Measurements from ENCODE around the gene ATAD1.

ATAD1 gene

GRCh38 chr10:87781545-87781944 is 36.5 kb downstream of the ATAD1 start:
- Histone ChIP-seq H3K9me3 (ENCODE audit: severe bottlenecking) (no peaks in the 10 kb centered on the region), H3K36me3 (ENCODE audit: low read depth) (peaks cover 88% of the 10 kb centered on the region), H3K4me1 (ENCODE audit: insufficient read depth, poor library complexity, severe bottlenecking) (peaks cover 11% of the 10 kb centered on the region), H3K4me3 (ENCODE audit: severe bottlenecking) (no peak overlapping the region), H3K27me3 (ENCODE audit: insufficient read depth, poor library complexity, severe bottlenecking) (no peaks in the 10 kb centered on the region), H3K27ac (ENCODE audit: poor library complexity, severe bottlenecking) (no peak overlapping the region)
- ATAC-seq (ENCODE audit: low read depth) (no peak), DNase-seq (ENCODE audit: low spot score) (no peak)
- TF ChIP-seq, protein P1, sequence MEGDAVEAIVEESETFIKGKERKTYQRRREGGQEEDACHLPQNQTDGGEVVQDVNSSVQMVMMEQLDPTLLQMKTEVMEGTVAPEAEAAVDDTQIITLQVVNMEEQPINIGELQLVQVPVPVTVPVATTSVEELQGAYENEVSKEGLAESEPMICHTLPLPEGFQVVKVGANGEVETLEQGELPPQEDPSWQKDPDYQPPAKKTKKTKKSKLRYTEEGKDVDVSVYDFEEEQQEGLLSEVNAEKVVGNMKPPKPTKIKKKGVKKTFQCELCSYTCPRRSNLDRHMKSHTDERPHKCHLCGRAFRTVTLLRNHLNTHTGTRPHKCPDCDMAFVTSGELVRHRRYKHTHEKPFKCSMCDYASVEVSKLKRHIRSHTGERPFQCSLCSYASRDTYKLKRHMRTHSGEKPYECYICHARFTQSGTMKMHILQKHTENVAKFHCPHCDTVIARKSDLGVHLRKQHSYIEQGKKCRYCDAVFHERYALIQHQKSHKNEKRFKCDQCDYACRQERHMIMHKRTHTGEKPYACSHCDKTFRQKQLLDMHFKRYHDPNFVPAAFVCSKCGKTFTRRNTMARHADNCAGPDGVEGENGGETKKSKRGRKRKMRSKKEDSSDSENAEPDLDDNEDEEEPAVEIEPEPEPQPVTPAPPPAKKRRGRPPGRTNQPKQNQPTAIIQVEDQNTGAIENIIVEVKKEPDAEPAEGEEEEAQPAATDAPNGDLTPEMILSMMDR (IDR thresholded peaks at IDR 0.05; ENCODE audit: poor library complexity, severe bottlenecking), result no peak

GRCh38 chr10:87776328-87776727 is 41.7 kb downstream of the ATAD1 start:
- H3K4me3 ChIP-seq (ENCODE audit: severe bottlenecking), result no peak overlapping the region
- H3K9me3 ChIP-seq (ENCODE audit: severe bottlenecking), result no peaks in the 10 kb centered on the region
- H3K27me3 ChIP-seq (ENCODE audit: insufficient read depth, poor library complexity, severe bottlenecking), result no peaks in the 10 kb centered on the region
- H3K27ac ChIP-seq (ENCODE audit: poor library complexity, severe bottlenecking), result peak overlapping the region; percentile 56
- peaks cover 65% of the 10 kb centered on the region for H3K36me3 ChIP-seq (ENCODE audit: low read depth)
- TF ChIP-seq, protein P1 (IDR thresholded peaks at IDR 0.05; ENCODE audit: poor library complexity, severe bottlenecking), result no peak
- no peak for ATAC-seq (ENCODE audit: low read depth)
- peaks cover 21% of the 10 kb centered on the region for H3K4me1 ChIP-seq (ENCODE audit: insufficient read depth, poor library complexity, severe bottlenecking)
- no peak for DNase-seq (ENCODE audit: low spot score)

DNA sequence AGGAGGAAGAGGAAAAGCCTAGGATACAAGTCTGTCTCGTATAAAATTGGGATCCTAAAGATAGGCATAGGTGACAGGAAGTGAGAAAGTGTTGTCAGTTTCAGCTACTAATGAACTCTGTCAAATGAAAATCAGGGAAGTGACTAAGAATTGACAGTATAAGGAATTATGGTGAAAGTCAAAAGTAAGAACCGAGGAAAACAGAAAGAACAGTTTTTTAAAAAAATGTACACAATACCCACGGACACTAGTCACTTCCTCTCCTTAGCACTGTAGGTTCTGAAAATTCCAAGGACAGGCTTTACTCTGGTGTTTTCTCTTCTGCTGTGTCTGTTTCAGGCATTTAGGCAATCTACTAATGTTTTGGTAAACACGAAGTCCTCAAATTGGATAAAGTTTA is 42.3 kb downstream of the ATAD1 start:
- ATAC-seq (ENCODE audit: low read depth) (peak; percentile 58), DNase-seq (ENCODE audit: low spot score) (no peak)
- TF ChIP-seq, protein P1 (IDR thresholded peaks at IDR 0.05; ENCODE audit: poor library complexity, severe bottlenecking), result no peak
- H3K4me1 ChIP-seq (ENCODE audit: insufficient read depth, poor library complexity, severe bottlenecking), result peaks cover 21% of the 10 kb centered on the region
- no peaks in the 10 kb centered on the region for H3K27me3 ChIP-seq (ENCODE audit: insufficient read depth, poor library complexity, severe bottlenecking)
- H3K9me3 ChIP-seq (ENCODE audit: severe bottlenecking), result no peaks in the 10 kb centered on the region
- H3K4me3 ChIP-seq (ENCODE audit: severe bottlenecking), result no peak overlapping the region
- H3K36me3 ChIP-seq (ENCODE audit: low read depth), result peaks cover 65% of the 10 kb centered on the region
- peak overlapping the region; percentile 56 for H3K27ac ChIP-seq (ENCODE audit: poor library complexity, severe bottlenecking)

- DNase-seq (ENCODE audit: low spot score) (no peak), ATAC-seq (ENCODE audit: low read depth) (peak; percentile 33; the same call in 1 of the 3 replicates)
- TF ChIP-seq, protein P1 (IDR thresholded peaks at IDR 0.05; ENCODE audit: poor library complexity, severe bottlenecking), result peak; percentile 80
- H3K4me1 ChIP-seq (ENCODE audit: insufficient read depth, poor library complexity, severe bottlenecking), result peaks cover 15% of the 10 kb centered on the region
- H3K27ac ChIP-seq (ENCODE audit: poor library complexity, severe bottlenecking), result no peak overlapping the region
- H3K27me3 ChIP-seq (ENCODE audit: insufficient read depth, poor library complexity, severe bottlenecking), result no peaks in the 10 kb centered on the region
- no peak overlapping the region for H3K4me3 ChIP-seq (ENCODE audit: severe bottlenecking)
- no peaks in the 10 kb centered on the region for H3K9me3 ChIP-seq (ENCODE audit: severe bottlenecking)
- peaks cover 65% of the 10 kb centered on the region for H3K36me3 ChIP-seq (ENCODE audit: low read depth)
Observed at GRCh38 chr10:87771871-87772500, 46.0 kb downstream of the ATAD1 start.

GRCh38 chr10:87767253-87767652 is 50.8 kb downstream of the ATAD1 start:
- no peak for ATAC-seq (ENCODE audit: low read depth)
- no peak overlapping the region for H3K4me3 ChIP-seq (ENCODE audit: severe bottlenecking)
- peaks cover 2% of the 10 kb centered on the region for H3K4me1 ChIP-seq (ENCODE audit: insufficient read depth, poor library complexity, severe bottlenecking)
- no peaks in the 10 kb centered on the region for H3K27me3 ChIP-seq (ENCODE audit: insufficient read depth, poor library complexity, severe bottlenecking)
- no peak for DNase-seq (ENCODE audit: low spot score)
- H3K9me3 ChIP-seq (ENCODE audit: severe bottlenecking), result no peaks in the 10 kb centered on the region
- no peak overlapping the region for H3K27ac ChIP-seq (ENCODE audit: poor library complexity, severe bottlenecking)
- peaks cover 54% of the 10 kb centered on the region for H3K36me3 ChIP-seq (ENCODE audit: low read depth)
- TF ChIP-seq, protein P1 (IDR thresholded peaks at IDR 0.05; ENCODE audit: poor library complexity, severe bottlenecking), result no peak
